H9 (cell line): ENCODE data around the gene GID8. TPM values are rescaled to one million over a fixed set of nuclear protein-coding genes. Genes with fewer than 3 reads are reported as not detected.

Experiments
- DNase-seq: peaks from one replicate; pipeline ENCODE4 v3.0.0-alpha.2; 2017
- H2AFZ ChIP-seq: one replicate; pipeline ENCODE4 v1.6.1; 2013; ENCODE audit warnings: mild to moderate bottlenecking, low read length, control low read depth, moderate library complexity
- H2AK5ac ChIP-seq: 2 replicates; pipeline ENCODE4 v1.6.1; 2013; ENCODE audit warnings: low read length, control low read depth, mixed read lengths; ENCODE audit not compliant: insufficient read length
- H2BK120ac ChIP-seq: one replicate; pipeline ENCODE4 v1.6.1; 2013; ENCODE audit warnings: low read depth, mild to moderate bottlenecking, low read length, control low read depth, inconsistent platforms; ENCODE audit not compliant: poor library complexity, severe bottlenecking
- H2BK12ac ChIP-seq: 2 replicates; pipeline ENCODE4 v1.6.1; 2013; ENCODE audit warnings: low read length, control low read depth, mixed read lengths, low read depth; ENCODE audit not compliant: insufficient read length
- H2BK15ac ChIP-seq: 2 replicates; pipeline ENCODE4 v1.6.1; 2013; ENCODE audit warnings: low read depth, low read length, control low read depth
- H2BK20ac ChIP-seq: one replicate; pipeline ENCODE4 v1.6.1; 2013; ENCODE audit warnings: low read depth, mild to moderate bottlenecking, low read length, control low read depth, inconsistent platforms; ENCODE audit not compliant: poor library complexity, severe bottlenecking
- H2BK5ac ChIP-seq: 2 replicates; pipeline ENCODE4 v1.6.1; 2013; ENCODE audit warnings: low read length, control low read depth, mixed read lengths; ENCODE audit not compliant: insufficient read length
- H3K14ac ChIP-seq: 2 replicates; pipeline ENCODE4 v1.6.1; 2013; ENCODE audit warnings: low read length, control low read depth; ENCODE audit not compliant: insufficient read depth
- H3K18ac ChIP-seq: 2 replicates; pipeline ENCODE4 v1.6.1; 2013; ENCODE audit warnings: low read depth, mild to moderate bottlenecking, mixed read lengths, low read length, control low read depth; ENCODE audit not compliant: insufficient read length
- H3K23ac ChIP-seq: 2 replicates; pipeline ENCODE4 v1.6.1; 2013; ENCODE audit warnings: low read length, control low read depth, mixed read lengths, low read depth; ENCODE audit not compliant: insufficient read length
- H3K23me2 ChIP-seq: 2 replicates; pipeline ENCODE4 v1.6.1; 2013; ENCODE audit warnings: low read depth, mild to moderate bottlenecking, mixed read lengths, low read length, control low read depth; ENCODE audit not compliant: insufficient read length, poor library complexity, severe bottlenecking
- H3K27ac ChIP-seq: 2 replicates; pipeline ENCODE4 v1.5.1; 2013; ENCODE audit warnings: low read length, control low read depth, mixed read lengths, low read depth; ENCODE audit not compliant: insufficient read length
- H3K27me3 ChIP-seq: 2 replicates; pipeline ENCODE4 v1.6.1; 2013; ENCODE audit warnings: low read length, control low read depth, inconsistent platforms; ENCODE audit not compliant: insufficient read depth
- H3K4ac ChIP-seq: 2 replicates; pipeline ENCODE4 v1.6.1; 2013; ENCODE audit warnings: low read depth, mild to moderate bottlenecking, control low read depth, inconsistent platforms, low read length, moderate library complexity
- H3K4me1 ChIP-seq: 2 replicates; pipeline ENCODE4 v1.6.1; 2013; ENCODE audit warnings: low read length, control low read depth, inconsistent platforms; ENCODE audit not compliant: insufficient read depth
- H3K4me2 ChIP-seq: 2 replicates; pipeline ENCODE4 v1.6.1; 2013; ENCODE audit warnings: low read length, control low read depth, mixed read lengths; ENCODE audit not compliant: insufficient read length, insufficient read depth
- H3K56ac ChIP-seq: 2 replicates; pipeline ENCODE4 v1.6.1; 2013; ENCODE audit warnings: low read depth, mild to moderate bottlenecking, mixed read lengths, low read length, control low read depth; ENCODE audit not compliant: insufficient read length
- H3K79me1 ChIP-seq: 2 replicates; pipeline ENCODE4 v1.6.1; 2013; ENCODE audit warnings: low read depth, mild to moderate bottlenecking, moderate library complexity, low read length, control low read depth, inconsistent platforms; ENCODE audit not compliant: insufficient read depth, poor library complexity, severe bottlenecking
- H3K79me2 ChIP-seq: 2 replicates; pipeline ENCODE4 v1.6.1; 2013; ENCODE audit warnings: low read length, control low read depth, inconsistent platforms; ENCODE audit not compliant: insufficient read depth
- H3K9ac ChIP-seq: 2 replicates; pipeline ENCODE4 v1.6.1; 2013; ENCODE audit warnings: low read length, control low read depth, mixed read lengths; ENCODE audit not compliant: insufficient read length; ENCODE audit errors: extremely low read depth
- H3K9me3 ChIP-seq: one replicate; pipeline ENCODE4 v1.6.1; 2013; ENCODE audit warnings: low read depth, low read length, inconsistent platforms; ENCODE audit not compliant: control insufficient read depth
- H3T11ph ChIP-seq: one replicate; pipeline ENCODE4 v1.6.1; 2013; ENCODE audit warnings: mild to moderate bottlenecking, low read length, control low read depth, inconsistent platforms
- H4K20me1 ChIP-seq: one replicate; pipeline ENCODE4 v1.6.1; 2013; ENCODE audit not compliant: control insufficient read depth, insufficient read length, insufficient read depth
- H4K5ac ChIP-seq: 2 replicates; pipeline ENCODE4 v1.6.1; 2013; ENCODE audit warnings: low read depth, mild to moderate bottlenecking, mixed read lengths, low read length, control low read depth; ENCODE audit not compliant: insufficient read length
- H4K8ac ChIP-seq: replicated peaks from 2 replicates; pipeline ENCODE4 v1.6.1; 2013; ENCODE audit warnings: low read length, control low read depth, mixed read lengths, low read depth; ENCODE audit not compliant: insufficient read length
- H4K91ac ChIP-seq: 2 replicates; pipeline ENCODE4 v1.6.1; 2013; ENCODE audit warnings: low read depth, mild to moderate bottlenecking, moderate library complexity, mixed read lengths, low read length, control low read depth; ENCODE audit not compliant: insufficient read length
- H3K27ac Mint-ChIP-seq, 3 experiments: 2 replicates in 2 of 3; 3 replicates in 1 of 3; pipeline ENCODE4 v1.8.0; 2020 to 2021; ENCODE audit warnings: mixed read lengths in 3 of 3, mild to moderate bottlenecking in 1 of 3, moderate library complexity in 1 of 3
- H3K27me3 Mint-ChIP-seq: 2 replicates; pipeline ENCODE4 v1.8.0; 2021; ENCODE audit warnings: low read depth, mild to moderate bottlenecking, moderate library complexity, mixed read lengths
- H3K36me3 Mint-ChIP-seq, 3 experiments: 2 replicates in 2 of 3; 3 replicates in 1 of 3; pipeline ENCODE4 v1.8.0; 2020 to 2021; ENCODE audit warnings: low read depth in 3 of 3, mixed read lengths in 3 of 3; ENCODE audit not compliant: insufficient read depth in 1 of 3
- H3K4me1 Mint-ChIP-seq, 2 experiments: 2 replicates each; pipeline ENCODE4 v1.8.0; 2020; ENCODE audit warnings: mixed read lengths in 2 of 2
- H3K4me3 Mint-ChIP-seq, 2 experiments: 2 replicates in 1 of 2; 3 replicates in 1 of 2; pipeline ENCODE4 v1.8.0; 2020 to 2021; ENCODE audit warnings: mild to moderate bottlenecking in 2 of 2, mixed read lengths in 2 of 2, moderate library complexity in 1 of 2
- H3K9me3 Mint-ChIP-seq, 2 experiments: 2 replicates in 1 of 2; 3 replicates in 1 of 2; pipeline ENCODE4 v1.8.0; 2020; ENCODE audit warnings: mild to moderate bottlenecking in 2 of 2, mixed read lengths in 2 of 2, moderate library complexity in 1 of 2
- CTCF ChIP-seq: fragments of 200-600 bp; sonication (generic); conservative IDR thresholded peaks from 3 replicates; pipeline ENCODE4 v1.8.0; 2021; ENCODE audit warnings: antibody characterized with exemption, mild to moderate bottlenecking
- WGBS: extraction: QIAGEN DNeasy Blood & Tissue Kit; methylation state at CpG from one replicate; pipeline ENCODE4 v1.1.7; 2013; ENCODE audit warnings: missing lambda C conversion rate, low lambda C conversion rate, mixed read lengths; ENCODE audit not compliant: insufficient read length; ENCODE audit errors: extremely low coverage; 5-methylcytosine and 5-hydroxymethylcytosine counted together
- total RNA-seq: library from RNA; stranded (reverse); gene quantifications from 2 replicates; pipeline ENCODE4 v1.2.1, GENCODE V29; 2021

The GID8 gene
- total RNA-seq, 1 experiment from 2014 or later, result 60.9 TPM

GRCh38 chr20:62921119-62921687 lies 16.7 kb upstream of the GID8 start:
- TF ChIP-seq CTCF, result peak; percentile 72
- Histone ChIP-seq H3K56ac (no peak overlapping the region), H3K23ac (no peak overlapping the region), H3K27me3 (no peaks in the 10 kb centered on the region), H3K18ac (no peak overlapping the region), H3K27ac (no peak overlapping the region), H3K9ac (no peak overlapping the region), H4K91ac (no peak overlapping the region), H3K4ac (no peak overlapping the region), H2BK15ac (no peak overlapping the region), H4K20me1 (peaks cover 9% of the 10 kb centered on the region), H4K8ac (no peak overlapping the region), H2BK120ac (no peak overlapping the region), H3K79me2 (peaks cover 90% of the 10 kb centered on the region), H3K14ac (no peak overlapping the region), H3K4me2 (no peak overlapping the region), H4K5ac (no peak overlapping the region), H2AFZ (no peak overlapping the region), H3K4me1 (peaks cover 39% of the 10 kb centered on the region), H2BK5ac (no peak overlapping the region), H3K23me2 (peaks cover 13% of the 10 kb centered on the region), H3K79me1 (no peaks in the 10 kb centered on the region), H3T11ph (no peak overlapping the region), H2AK5ac (no peak overlapping the region), H2BK20ac (no peak overlapping the region), H3K9me3 (no peaks in the 10 kb centered on the region), H2BK12ac (no peak overlapping the region)
- peak overlapping the region in 1 of 2 experiments; percentile 74; a peak in 3 of 5 replicates for H3K4me3 Mint-ChIP-seq
- H3K9me3 Mint-ChIP-seq, result no peaks in the 10 kb centered on the region
- peaks cover 70 to 71% of the 10 kb centered on the region in 2 experiments for H3K4me1 Mint-ChIP-seq
- H3K27ac Mint-ChIP-seq, result peak overlapping the region; percentile 5 to 39 (median 32); a peak in 3 of 7 replicates
- peak; percentile 75 for DNase-seq
- H3K27me3 Mint-ChIP-seq, result no peaks in the 10 kb centered on the region
- H3K36me3 Mint-ChIP-seq, result peaks cover 0 to 2% (median 0%) of the 10 kb centered on the region in 3 experiments; a peak in 2 of 7 replicates
- no CpG with 5 or more reads among the region's 8 CpGs for WGBS
